ENCODE results near the gene OSBPL10.
"Not testable (repeated sequence)": the region's sequence is repeated elsewhere in the genome, so short reads cannot be mapped to it uniquely, and the experiment has no call there.

OSBPL10 gene

GRCh38 chr3:31981206-31982181 lies at the start of gene OSBPL10, which contains the start of gene ZNF860:
TSS of gene OSBPL10 (minus strand) at chr3:31981262. CDS start at chr3:31981179, 83 bp downstream.
TSS of gene ZNF860 (plus strand) at chr3:31981750. CDS start at chr3:31989080, 7,330 bp downstream.
- no peak for DNase-seq

- DNase-seq, result no peak
These were observed 45.5 kb upstream of the OSBPL10 start for GRCh38 chr3:32026593-32026992.

GRCh38 chr3:32022947-32023346 lies 41.9 kb upstream of the OSBPL10 start:
- no peak for DNase-seq

- no peak for DNase-seq
These were observed 40.7 kb upstream of the OSBPL10 start for GRCh38 chr3:32021748-32022147.

- DNase-seq, result no peak
These were observed 40.1 kb upstream of the OSBPL10 start for GRCh38 chr3:32021155-32021554.

- DNase-seq, result peak; percentile 68 to 79
These were observed 37.9 kb upstream of the OSBPL10 start for GRCh38 chr3:32018757-32019564.

- DNase-seq, result no peak
These were observed 36.2 kb upstream of the OSBPL10 start for GRCh38 chr3:32017286-32017685.

- DNase-seq, result not testable (repeated sequence)
These were observed 34.6 kb upstream of the OSBPL10 start for GRCh38 chr3:32015638-32016037.

GRCh38 chr3:32010699-32011098 lies 29.6 kb upstream of the OSBPL10 start:
- not testable (repeated sequence) for DNase-seq

- no peak for DNase-seq
These were observed 28.9 kb upstream of the OSBPL10 start for GRCh38 chr3:32009957-32010356.

GRCh38 chr3:32009101-32009500 lies 28.0 kb upstream of the OSBPL10 start:
- DNase-seq, result no peak

GRCh38 chr3:32004113-32004765 lies 23.2 kb upstream of the OSBPL10 start:
- no peak for DNase-seq

- no peak for DNase-seq
These were observed 22.3 kb upstream of the OSBPL10 start for GRCh38 chr3:32003380-32003779.

- no peak for DNase-seq
These were observed 21.7 kb upstream of the OSBPL10 start for GRCh38 chr3:32002561-32003368.

GRCh38 chr3:32000877-32001276 lies 19.8 kb upstream of the OSBPL10 start:
- no peak for DNase-seq

GRCh38 chr3:31999907-32000439 lies 18.9 kb upstream of the OSBPL10 start:
- no peak for DNase-seq

- DNase-seq, result no peak
These were observed 16.4 kb upstream of the OSBPL10 start for GRCh38 chr3:31997500-31997899.

GRCh38 chr3:31996195-31996594 lies 15.1 kb upstream of the OSBPL10 start:
- no peak for DNase-seq

- not testable (repeated sequence) for DNase-seq
These were observed 14.0 kb upstream of the OSBPL10 start for GRCh38 chr3:31995026-31995425.

GRCh38 chr3:31993843-31994242 lies 12.8 kb upstream of the OSBPL10 start:
- DNase-seq, result no peak

GRCh38 chr3:31992995-31993394 lies 11.9 kb upstream of the OSBPL10 start:
- not testable (repeated sequence) for DNase-seq

GRCh38 chr3:31988271-31988670 lies 7.2 kb upstream of the OSBPL10 start:
- DNase-seq, result no peak
